Skeletal muscle cell (primary cell): Measurements from ENCODE around the gene TRIM37.

Experiments
- DNase-seq: peaks from one replicate; pipeline ENCODE4 v3.0.0-alpha.2; 2010; ENCODE audit warnings: low read depth
- H3K4me3 ChIP-seq: 2 replicates; pipeline ENCODE4 v1.5.1; 2011; ENCODE audit warnings: low read depth, mild to moderate bottlenecking, control low read depth, low read length, moderate library complexity

The TRIM37 gene

DNA sequence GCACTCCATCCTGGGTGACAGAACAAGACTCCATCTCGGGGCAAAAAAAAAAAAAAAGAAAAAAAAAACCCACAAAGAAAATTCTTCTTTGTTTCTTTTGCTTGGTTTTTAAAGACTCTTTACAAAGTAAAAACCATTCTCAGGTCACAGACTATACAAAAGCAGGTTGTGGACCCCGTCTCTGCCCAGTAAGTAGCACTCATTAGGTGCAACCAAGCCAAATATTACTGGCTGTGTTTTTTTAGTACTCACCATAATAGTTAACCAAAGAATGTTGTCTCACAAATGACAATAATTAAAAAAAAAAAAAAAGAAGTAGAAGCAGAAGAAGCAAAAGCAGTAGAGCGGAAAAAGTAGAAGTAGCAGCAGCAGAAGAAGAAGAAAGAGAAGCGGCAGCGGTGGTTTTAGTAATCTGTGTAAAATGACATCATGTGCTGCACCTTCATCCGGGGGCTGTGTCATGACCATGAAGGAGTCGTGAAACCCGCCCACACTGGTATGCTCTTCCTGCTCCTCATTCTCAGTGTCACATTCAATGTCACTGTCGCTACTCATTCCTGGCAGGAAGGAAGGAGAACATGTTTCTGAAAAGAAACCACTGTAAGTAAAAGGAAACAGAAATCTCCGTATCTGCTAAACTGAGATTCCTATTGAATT lies 105.4 kb downstream of the TRIM37 start:
- DNase-seq: no peak
- no peak overlapping the region for H3K4me3 ChIP-seq

DNA sequence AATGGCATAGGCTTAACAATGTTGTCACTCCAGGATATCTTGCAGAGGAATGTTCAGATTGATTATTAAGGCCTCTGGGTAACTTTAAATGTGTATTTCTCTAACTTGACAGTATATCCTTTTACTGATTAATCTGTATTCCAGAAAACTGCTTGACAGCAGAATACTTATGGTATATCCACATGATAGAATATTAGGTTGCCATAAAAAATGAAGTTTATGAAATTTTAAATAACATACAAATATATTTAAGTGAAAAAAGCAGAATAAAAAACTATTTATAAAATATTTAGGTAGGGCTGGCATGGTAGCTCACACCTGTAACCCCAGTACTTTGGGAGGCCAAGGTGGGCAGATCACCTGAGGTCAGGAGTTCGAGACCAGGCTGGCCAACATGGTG lies 106.7 kb downstream of the TRIM37 start:
- no peak overlapping the region for H3K4me3 ChIP-seq
- DNase-seq: no peak

DNA sequence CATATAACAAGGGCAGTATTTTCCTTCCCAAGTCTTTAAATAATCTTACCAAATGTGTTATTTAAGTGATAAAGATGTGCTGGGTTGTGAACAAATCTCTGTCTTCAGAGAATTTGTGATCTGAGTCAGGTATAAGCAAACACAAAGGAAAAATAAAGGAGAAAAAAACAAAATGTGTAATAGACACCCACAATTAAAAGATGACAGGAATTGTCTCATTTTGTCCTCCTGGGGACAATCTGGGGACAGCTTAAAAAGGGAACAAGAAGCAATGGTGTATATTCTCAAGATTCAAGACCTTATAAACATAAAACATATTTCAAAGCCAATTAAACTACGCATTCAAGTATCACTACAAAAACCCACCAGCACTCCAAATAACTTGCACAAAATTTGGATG lies 107.2 kb downstream of the TRIM37 start:
- H3K4me3 ChIP-seq: no peak overlapping the region
- DNase-seq: no peak

DNA sequence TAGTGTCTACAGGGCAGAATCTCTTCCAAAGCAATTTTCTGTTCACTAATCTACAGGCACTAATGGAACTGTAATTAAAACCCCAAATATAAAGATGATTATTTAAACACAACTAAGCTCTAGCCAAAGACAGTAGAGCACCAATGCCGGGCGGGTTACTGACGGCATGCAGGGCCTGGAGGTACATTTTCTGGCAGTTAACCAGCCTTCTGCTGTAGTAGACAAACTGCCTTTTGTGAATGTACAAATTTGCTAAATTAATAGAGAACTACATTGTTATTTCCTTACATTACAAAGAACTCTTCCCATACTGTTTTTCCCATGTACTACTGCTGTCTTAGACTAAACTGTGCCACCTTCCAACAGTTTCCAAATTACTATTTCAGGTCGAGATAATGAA lies 107.8 kb downstream of the TRIM37 start:
- DNase-seq: no peak
- no peak overlapping the region for H3K4me3 ChIP-seq

DNA sequence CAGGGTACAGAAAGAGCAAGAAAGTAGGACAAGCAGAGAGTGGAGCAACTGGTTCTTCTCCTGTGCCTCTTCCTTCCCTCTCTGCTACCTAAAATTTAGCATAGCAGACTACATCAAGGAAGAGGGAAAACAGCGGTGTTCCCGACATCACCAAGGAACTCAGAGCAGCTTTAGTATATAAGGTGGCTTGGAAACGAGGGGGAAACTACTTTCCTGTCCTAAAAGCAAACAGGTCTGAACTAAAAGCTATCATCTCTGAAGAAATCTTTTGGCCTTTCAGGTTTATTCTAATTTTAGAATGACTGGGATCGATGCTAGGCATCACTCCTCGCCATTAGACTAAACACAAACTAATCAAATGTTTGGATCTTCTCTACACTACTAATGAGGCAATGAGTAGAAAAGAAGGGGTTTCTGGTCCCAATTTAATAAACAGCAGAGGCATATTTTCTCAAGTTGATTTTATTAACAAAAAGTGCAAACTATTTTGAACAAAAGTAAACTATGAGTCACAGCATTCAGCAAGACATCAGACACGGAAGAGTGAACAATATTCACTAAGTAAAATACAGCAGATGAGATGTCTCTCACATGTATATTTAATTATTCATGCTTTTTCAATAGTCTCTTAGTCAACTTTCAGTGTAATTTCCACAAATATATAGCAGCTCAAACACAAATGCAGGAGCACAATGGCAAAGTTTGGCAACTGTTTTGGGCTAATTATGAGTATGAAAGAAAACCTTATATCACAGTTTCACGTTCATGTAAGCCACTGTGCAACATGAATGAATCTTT lies 108.7 kb downstream of the TRIM37 start:
- H3K4me3 ChIP-seq: no peak overlapping the region
- no peak for DNase-seq

DNA sequence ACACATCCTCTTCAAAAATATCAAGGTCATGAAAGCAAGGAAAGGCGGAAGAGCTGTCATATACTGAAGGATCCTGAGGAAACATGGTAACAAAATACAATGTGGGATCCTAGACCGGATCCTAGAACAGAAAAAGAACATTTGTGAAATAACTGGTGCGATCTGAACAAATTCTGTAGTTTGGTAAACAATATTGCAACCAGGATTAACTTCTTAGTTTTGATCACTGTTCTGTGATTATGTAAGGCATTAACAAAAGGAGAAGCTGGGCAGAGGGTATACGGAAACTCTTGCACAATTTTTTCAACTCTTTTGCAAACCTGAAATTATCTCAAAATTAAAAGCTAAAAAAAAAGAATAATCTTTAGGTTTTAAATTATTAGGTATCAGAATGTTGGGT lies 109.7 kb downstream of the TRIM37 start:
- DNase-seq: no peak
- no peak overlapping the region for H3K4me3 ChIP-seq

DNA sequence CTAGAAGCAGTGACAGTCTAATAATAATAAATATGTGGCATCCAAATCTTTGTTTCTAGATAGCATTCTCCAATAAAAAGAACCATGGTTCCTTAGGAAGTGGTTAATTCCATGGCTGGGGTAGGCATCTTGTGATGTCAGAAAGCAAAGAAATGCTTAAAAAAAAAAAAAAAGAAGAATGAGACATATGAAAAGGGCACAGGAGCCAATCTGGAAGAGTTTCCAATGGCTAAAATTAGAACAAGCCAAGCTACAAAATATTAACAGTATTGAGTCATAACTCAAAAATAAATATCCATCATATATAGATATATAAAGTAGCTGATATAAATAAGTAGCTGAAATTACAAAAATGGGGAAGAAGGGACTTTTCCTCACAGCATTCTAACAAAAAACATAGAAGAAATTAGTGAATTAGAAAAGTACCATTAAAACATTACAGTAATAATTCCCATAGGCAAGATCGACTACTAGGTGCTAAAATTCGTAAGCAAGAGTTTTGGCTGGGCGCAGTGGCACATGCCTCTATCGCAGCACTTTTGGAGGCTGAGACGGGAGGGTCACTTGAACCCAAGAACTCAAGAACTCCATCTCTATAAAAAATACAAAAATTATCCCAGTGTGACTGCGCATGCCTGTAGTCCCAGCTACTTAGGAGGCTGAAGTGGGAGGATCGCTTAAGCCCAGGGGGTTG lies 111.3 kb downstream of the TRIM37 start:
- DNase-seq: no peak
- no peak overlapping the region for H3K4me3 ChIP-seq

DNA sequence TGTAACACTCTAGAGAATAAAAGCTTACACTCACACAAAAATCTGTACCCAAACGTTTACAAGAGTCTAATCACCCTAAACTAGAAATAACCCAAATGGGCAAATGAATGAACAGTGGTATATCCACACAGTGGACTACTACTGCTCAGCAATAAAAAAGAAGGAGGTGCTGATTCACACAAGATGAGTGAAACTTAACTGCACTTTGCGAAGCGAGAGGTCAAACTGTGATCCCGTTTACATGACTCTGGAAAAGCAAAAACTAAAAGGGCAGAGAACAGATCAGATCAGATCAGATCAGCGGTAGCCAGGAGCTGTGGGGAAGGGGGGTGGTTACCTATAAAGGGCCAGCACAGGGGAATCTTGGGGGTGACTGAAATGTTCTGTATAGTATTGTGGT lies 113.4 kb downstream of the TRIM37 start:
- H3K4me3 ChIP-seq: no peak overlapping the region
- no peak for DNase-seq

DNA sequence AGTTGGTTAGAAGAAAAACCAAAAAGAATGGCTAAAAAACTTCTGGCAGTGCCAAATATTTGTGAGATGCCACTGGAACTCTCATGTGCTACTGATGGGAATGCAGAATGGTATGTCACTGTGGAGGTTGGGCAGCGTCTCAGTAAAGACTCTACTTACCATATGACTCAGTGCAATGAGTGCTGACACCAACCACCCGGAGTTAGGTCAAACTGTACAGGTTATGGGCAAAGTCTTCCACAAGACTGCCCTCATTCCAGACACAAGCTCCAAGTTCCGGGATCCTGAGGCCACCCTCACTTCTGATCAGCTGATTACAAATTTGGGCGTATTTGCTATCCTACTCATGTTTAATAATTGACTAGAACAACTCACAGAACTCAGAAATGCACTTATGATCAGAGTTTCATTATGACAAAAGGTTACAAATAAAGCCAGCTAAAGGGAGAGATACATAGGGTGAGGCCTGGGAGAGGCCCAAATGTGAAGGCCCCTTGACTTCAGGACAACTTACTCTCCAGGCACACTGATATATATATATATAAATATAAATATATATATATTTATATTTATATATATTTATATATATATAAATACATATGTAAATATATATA lies 114.9 kb downstream of the TRIM37 start:
- no peak overlapping the region for H3K4me3 ChIP-seq
- DNase-seq: no peak

DNA sequence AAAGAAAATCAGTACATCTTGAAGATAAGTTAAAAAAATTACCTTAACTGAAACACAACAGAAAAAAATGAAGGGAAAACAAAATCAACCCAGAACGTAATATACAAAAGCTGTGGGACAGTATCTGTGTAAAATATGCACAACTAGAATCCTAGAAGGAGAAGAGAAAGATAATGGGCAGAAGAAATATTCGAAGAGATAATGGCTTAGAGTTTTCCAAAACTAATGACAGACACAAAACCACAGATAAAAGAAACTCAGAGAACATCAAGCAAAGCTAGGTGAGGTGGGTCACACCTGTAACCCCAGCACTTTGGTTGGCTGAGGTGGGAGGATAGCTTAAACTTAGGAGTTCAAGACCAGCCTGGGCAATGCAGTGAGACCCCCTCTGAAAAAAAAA lies 117.1 kb downstream of the TRIM37 start:
- no peak overlapping the region for H3K4me3 ChIP-seq
- DNase-seq: no peak

DNA sequence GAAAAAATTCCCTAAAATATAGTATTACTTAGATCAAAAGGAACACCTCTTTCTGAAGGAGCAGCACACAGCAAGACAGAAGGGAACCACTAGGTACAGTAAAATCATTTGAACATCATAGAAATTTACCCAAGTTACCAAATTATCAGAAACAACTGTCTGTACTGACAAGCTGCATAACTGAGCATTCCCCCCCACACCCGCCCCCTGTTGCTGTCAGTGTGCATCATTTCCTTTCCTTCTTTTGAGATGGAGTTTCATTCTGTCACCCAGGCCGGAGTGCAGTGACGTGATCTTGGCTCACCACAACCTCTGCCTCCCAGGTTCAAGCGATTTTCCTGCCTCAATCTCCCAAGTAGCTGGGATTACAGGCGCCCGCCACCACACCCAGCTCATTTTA lies 120.7 kb downstream of the TRIM37 start:
- no peak overlapping the region for H3K4me3 ChIP-seq
- DNase-seq: no peak

DNA sequence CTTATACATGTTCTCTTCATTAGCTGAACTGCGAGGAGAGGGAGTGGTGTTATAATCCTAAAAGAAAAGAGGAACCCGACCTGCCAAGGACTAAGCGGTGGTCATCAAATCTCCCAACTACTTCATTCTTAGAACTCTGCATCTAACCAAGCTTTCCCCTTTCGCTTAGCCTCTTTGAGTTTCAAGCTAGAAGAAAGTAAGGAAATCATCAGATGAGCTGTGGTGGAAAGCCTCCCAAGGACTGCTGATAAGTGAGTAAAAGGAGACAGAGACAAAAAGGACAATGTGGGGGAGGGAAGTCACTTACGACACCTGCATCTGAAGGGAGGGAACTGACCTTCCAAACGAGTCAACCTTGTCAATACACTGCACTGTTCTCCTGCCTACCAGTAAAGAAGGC lies 121.3 kb downstream of the TRIM37 start:
- H3K4me3 ChIP-seq: no peak overlapping the region
- no peak for DNase-seq

DNA sequence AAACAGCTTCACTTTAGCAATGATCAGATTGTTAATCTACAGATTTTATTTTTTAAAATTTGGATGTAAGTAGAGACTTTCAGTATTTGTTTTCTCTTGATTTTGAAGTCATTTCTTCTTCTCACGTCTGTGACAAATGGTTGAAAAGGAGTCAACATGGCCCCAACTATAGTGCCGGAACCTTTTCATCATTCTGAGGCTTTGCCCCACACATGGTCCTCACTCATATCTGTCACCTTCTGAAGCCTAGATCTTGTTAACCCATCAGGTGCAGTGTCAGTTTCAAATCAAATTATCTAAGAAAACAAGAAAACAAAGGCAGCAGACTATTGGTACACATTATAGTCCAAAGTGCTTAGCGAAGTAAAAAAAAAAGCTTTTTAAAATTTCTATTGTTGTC lies 124.1 kb downstream of the TRIM37 start:
- no peak overlapping the region for H3K4me3 ChIP-seq
- DNase-seq: no peak

DNA sequence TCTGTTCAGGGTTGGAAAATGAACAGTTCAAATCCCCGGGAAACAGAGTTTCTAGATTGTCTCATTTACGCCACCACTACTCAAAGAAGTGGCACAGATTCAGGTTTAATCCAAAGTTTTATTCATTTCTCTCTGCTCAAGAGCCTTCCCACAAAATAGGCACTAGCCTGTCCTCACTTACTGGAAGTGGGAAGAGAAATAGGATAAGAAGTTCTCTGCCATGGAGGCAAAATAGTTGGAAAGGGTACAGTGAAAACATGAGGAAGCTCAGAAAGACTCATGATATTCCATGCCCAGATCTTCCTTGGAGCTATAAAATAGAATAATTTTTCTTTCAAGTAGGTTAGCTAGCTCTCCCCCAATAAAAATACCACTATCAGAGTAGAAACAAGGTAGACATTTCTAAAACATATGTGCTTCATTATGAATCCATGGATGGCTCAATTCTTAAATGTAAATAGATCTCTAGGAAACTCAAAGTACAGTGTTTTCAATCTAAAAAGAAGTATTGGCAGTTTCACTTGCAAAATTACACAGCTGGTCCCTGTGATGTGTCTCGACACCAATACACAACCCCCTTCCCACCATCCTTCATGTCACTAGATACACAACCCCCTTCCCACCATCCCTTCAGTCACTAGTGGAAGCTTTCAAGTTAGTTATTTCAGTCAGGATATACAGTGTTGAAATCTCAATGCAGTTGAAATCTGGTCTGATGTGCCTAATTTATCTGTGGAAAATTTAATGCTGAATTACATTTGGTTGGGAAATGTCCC lies 125.8 kb downstream of the TRIM37 start:
- DNase-seq: no peak
- H3K4me3 ChIP-seq: no peak overlapping the region

DNA sequence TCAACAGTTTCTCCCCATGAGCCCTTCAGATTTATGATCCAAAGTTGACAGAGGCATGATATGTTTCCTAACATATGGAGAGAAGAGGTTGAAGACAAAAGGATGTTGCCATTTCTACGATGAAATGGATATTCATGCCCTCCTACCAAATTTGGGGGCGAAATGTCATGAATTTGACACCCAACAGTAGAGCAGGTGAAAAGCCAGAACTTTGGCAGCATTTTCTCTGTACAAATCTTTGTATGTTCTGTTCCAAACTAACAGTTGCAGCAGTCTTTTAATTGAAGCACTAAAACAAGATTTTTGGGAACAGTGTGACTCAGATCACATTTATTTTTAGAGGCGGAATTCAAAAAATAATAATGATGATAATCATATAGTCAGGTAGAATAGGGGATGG lies 130.1 kb downstream of the TRIM37 start:
- no peak for DNase-seq
- H3K4me3 ChIP-seq: no peak overlapping the region

DNA sequence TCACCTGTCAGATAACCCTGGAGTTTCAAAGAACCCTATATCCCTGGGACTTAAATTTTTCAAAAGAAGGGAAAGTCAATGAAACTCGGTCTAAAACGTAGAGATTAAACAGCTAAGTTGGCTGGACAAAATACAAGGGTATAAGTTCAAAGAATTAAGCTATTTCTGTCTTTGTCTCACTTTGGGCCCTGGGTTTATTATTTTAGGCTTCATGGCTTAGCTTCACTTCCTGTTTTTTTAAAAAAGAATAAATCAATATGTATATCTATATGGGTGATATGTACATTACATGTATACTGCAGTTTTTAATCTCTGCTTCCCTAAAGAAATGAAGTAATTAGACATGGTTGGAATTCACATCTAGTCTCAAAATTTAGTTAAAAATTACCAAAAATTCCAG lies 132.3 kb downstream of the TRIM37 start:
- DNase-seq: no peak
- H3K4me3 ChIP-seq: no peak overlapping the region

DNA sequence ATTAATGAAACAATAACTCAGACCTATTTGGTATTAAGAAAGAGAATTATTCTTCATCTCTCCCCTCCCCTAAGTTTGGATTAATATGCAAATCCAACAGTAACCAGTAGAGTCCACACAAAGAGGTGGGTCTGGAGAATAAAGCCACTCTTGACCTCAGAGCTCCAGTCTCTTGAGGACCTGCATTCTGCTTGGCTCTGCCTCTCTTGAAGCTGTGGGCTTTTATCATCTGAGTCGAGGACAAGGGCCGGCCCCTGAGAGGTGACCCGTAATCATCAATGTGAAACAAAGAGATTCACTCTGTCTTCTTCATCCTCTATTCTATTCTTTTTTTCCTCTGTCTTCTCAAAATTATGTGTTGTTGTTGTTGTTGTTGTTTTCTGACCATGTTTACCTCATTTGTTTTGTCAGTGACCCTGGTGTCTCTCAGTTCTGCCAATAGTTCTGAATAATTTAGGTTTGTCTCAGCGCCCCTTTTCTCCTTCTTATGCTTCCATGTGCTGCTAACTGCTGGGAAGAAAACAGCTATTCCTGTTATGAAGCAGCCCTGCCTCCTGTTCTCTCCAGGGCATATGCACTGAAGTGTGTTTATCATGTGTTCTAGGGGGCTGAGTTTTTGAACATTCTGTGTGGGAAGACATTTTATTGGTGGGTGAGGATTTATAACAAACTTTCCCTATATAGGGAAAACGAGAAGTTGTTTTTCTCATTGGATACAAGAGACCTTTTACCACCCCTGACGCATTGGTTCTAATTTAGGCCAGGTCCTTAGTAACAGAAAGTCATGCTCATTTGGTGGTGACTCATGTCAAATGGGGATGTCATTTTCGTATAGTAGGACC lies 135.8 kb downstream of the TRIM37 start:
- DNase-seq: peak; percentile 5
- no peak overlapping the region for H3K4me3 ChIP-seq

DNA sequence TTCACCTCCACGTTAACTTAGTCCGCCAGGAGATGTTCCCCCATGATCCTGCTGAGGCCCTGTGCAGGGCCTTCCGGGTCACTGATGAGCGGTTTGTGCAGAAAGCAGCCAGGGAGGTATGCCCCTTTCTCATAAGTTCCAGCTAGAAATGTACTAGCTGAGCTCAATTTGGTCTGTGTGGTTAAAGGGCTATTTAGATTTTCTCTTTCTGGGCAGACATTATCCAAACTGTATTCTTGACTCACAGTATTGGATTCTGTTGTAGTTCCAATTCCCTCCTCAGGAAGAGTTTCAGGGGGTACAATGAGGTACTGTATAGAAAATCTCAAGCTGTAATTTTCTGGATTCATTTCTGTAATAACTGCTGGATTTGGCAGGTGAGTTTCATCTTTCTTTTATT lies 137.1 kb downstream of the TRIM37 start:
- H3K4me3 ChIP-seq: no peak overlapping the region
- DNase-seq: no peak

DNA sequence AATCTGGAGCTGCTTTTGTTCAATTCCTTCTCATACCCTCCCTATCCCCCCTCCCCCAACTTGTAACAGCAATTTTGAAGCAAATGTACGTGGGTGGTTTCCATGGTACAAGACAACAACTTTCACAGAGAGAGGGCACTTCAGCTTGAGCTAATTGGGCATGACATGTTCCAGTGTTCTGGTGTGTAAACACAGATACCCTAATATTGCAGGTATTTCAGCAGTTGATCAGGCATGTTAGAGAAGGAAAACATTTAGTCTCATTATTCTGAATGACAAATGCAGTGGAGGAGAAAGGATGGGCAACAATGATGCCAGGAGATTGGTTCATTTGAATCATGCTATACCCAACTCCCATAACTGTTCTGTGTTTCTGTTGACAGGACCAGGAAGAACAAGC lies 137.5 kb downstream of the TRIM37 start:
- no peak overlapping the region for H3K4me3 ChIP-seq
- DNase-seq: no peak
